HCT116 (cell line): Measurements from ENCODE around the gene FAM98C. TPM values are rescaled to one million over a fixed set of nuclear protein-coding genes. Genes with fewer than 3 reads are reported as not detected.

Source experiments
- ATAC-seq: fragments of 200-7000 bp; cut with Tn5 transposase; 2 replicates; pipeline ENCODE4 v1.9.1; 2020; ENCODE audit warnings: mild to moderate bottlenecking, moderate library complexity
- BruUV-seq: library from RNA; stranded (reverse); fragments of 400-500 nt; replicated peaks from 2 replicates; lab custom pipeline; 2021; lab: Mats Ljungman, UMichigan
- CTCF ChIA-PET: fragments of 300-600 bp; sonication (Branson Sonifier 250); formaldehyde crosslinking; loops from one replicate; lab custom pipeline; 2021; ENCODE audit warnings: antibody characterized with exemption; lab: Charles Lee
- POLR2A ChIA-PET: fragments of 300-600, 350-600 bp; sonication (Branson Sonifier 250); formaldehyde crosslinking; loops from one replicate; lab custom pipeline; 2021; ENCODE audit warnings: antibody characterized with exemption; lab: Charles Lee
- RAD21 ChIA-PET, 2 experiments: fragments of 300-600 bp; sonication (Branson Sonifier 250); formaldehyde crosslinking; loops; one replicate each; lab custom pipeline; 2023; ENCODE audit warnings: low total read pairs in 2 of 2; ENCODE audit not compliant: uncharacterized antibody in 2 of 2, unreplicated experiment in 2 of 2, low non-redundant PET in 1 of 2; lab: Charles Lee
- DNase-seq: peaks from one replicate; pipeline ENCODE4 v3.0.0-alpha.2; 2010; ENCODE audit warnings: low read depth, low spot score
- H2AFZ ChIP-seq: fragments of 200-600 bp; shearing (Covaris generic), sonication (generic); 2 replicates; pipeline ENCODE4 v1.6.1; 2017; ENCODE audit warnings: low read depth, mixed run types, mixed read lengths, antibody characterized with exemption, low read length; ENCODE audit not compliant: poor library complexity, severe bottlenecking
- H3K27ac ChIP-seq: 2 replicates; pipeline ENCODE4 v1.5.1; 2012; ENCODE audit warnings: low read depth, low read length
- H3K27me3 ChIP-seq: fragments of 200-600 bp; sonication (generic); 2 replicates; pipeline ENCODE4 v1.6.1; 2016; ENCODE audit warnings: mixed run types, low read length, mixed read lengths; ENCODE audit not compliant: insufficient read depth
- H3K36me3 ChIP-seq, 2 experiments: fragments of 200-500 bp in 1 of 2; fragments of 200-600 bp in 1 of 2; sonication (Bioruptor generic) in 1 of 2; sonication (generic) in 1 of 2; 2 replicates each; pipeline versions ENCODE4 v1.5.1 to v1.6.1; 2014 to 2016; ENCODE audit warnings: low read length in 2 of 2, inconsistent platforms in 1 of 2, mixed read lengths in 1 of 2, mixed run types in 1 of 2; ENCODE audit not compliant: insufficient read depth in 2 of 2, control insufficient read depth in 1 of 2
- H3K4me1 ChIP-seq, 2 experiments: fragments of 200-600 bp in 1 of 2; sonication (generic) in 1 of 2; 2 replicates each; pipeline versions ENCODE4 v1.5.1 to v1.6.1; 2012 to 2017; ENCODE audit warnings: low read length in 2 of 2, inconsistent platforms in 1 of 2, mild to moderate bottlenecking in 1 of 2, mixed read lengths in 1 of 2, mixed run types in 1 of 2, moderate library complexity in 1 of 2; ENCODE audit not compliant: insufficient read depth in 2 of 2, control insufficient read depth in 1 of 2
- H3K4me2 ChIP-seq: fragments of 200-600 bp; sonication (generic); 2 replicates; pipeline ENCODE4 v1.6.1; 2017; ENCODE audit warnings: mixed run types, low read length, mixed read lengths
- H3K4me3 ChIP-seq, 2 experiments: fragments of 200-600 bp in 1 of 2; sonication (generic) in 1 of 2; replicated peaks in 1 of 2; 2 replicates each; pipeline ENCODE4 v1.5.1; 2011 to 2016; ENCODE audit warnings: low read length in 2 of 2, control low read depth in 1 of 2, low read depth in 1 of 2, mild to moderate bottlenecking in 1 of 2, mixed read lengths in 1 of 2, mixed run types in 1 of 2
- H3K79me2 ChIP-seq: fragments of 200-600 bp; sonication (generic); 2 replicates; pipeline ENCODE4 v1.6.1; 2017; ENCODE audit warnings: mild to moderate bottlenecking, mixed run types, low read length, moderate library complexity, mixed read lengths; ENCODE audit not compliant: insufficient read depth
- H3K9ac ChIP-seq: fragments of 200-600 bp; sonication (generic); 2 replicates; pipeline ENCODE4 v1.6.1; 2016; ENCODE audit warnings: low read length, mixed read lengths
- H3K9me2 ChIP-seq: fragments of 200-600 bp; sonication (generic), shearing (Covaris generic); 2 replicates; pipeline ENCODE4 v1.6.1; 2017; ENCODE audit warnings: mixed run types, mild to moderate bottlenecking, moderate library complexity; ENCODE audit not compliant: insufficient read depth
- H3K9me3 ChIP-seq, 2 experiments: fragments of 200-500 bp in 1 of 2; fragments of 200-600 bp in 1 of 2; sonication (Bioruptor generic) in 1 of 2; sonication (generic) in 1 of 2; 2 replicates each; pipeline ENCODE4 v1.6.1; 2014 to 2017; ENCODE audit warnings: low read length in 2 of 2, mixed read lengths in 2 of 2, inconsistent platforms in 1 of 2, low read depth in 1 of 2, mild to moderate bottlenecking in 1 of 2, mixed run types in 1 of 2, moderate library complexity in 1 of 2; ENCODE audit not compliant: control insufficient read depth in 1 of 2, insufficient read depth in 1 of 2
- H4K20me1 ChIP-seq: fragments of 200-600 bp; sonication (generic), shearing (Covaris generic); 2 replicates; pipeline ENCODE4 v1.6.1; 2017; ENCODE audit warnings: mixed run types, mild to moderate bottlenecking, moderate library complexity; ENCODE audit not compliant: insufficient read depth
- FOSL1 ChIP-seq: IDR thresholded peaks from 2 replicates; pipeline ENCODE4 v1.6.1; 2012; ENCODE audit warnings: low read depth
- POLR2AphosphoS5 ChIP-seq: IDR thresholded peaks from 2 replicates; pipeline ENCODE4 v1.6.1; 2011; ENCODE audit warnings: mild to moderate bottlenecking, low read depth, low read length, moderate library complexity
- SP1 ChIP-seq: IDR thresholded peaks from 2 replicates; pipeline ENCODE4 v1.6.1; 2012; ENCODE audit warnings: low read depth
- SRF ChIP-seq: IDR thresholded peaks from 2 replicates; pipeline ENCODE4 v1.6.1; 2012; ENCODE audit warnings: low read depth
- intact Hi-C: fragments of 100-400 bp; cut with micrococcal nuclease; formaldehyde crosslinking; loops from 2 replicates; pipeline ENCODE4 v1.10.0; 2022
- total RNA-seq: library from RNA; stranded (reverse); gene quantifications from one replicate; pipeline ENCODE4 v1.2.1, GENCODE V29; 2021; ENCODE audit not compliant: unreplicated experiment
- TF ChIP-seq, protein P1 (sequence below): IDR thresholded peaks from 2 replicates; pipeline ENCODE4 v1.6.1; 2012; ENCODE audit warnings: low read depth
- TF ChIP-seq, protein P2 (sequence below): IDR thresholded peaks from 2 replicates; pipeline ENCODE4 v1.6.1; 2012

FAM98C gene
- total RNA-seq, 1 experiment from 2014 or later, result 33.8 TPM

- Histone ChIP-seq H3K9ac (peak overlapping the region; percentile 43), H2AFZ (peak overlapping the region; percentile 56), H3K4me2 (peak overlapping the region; percentile 94), H3K9me3 (no peaks in the 10 kb centered on the region), H3K9me2 (no peaks in the 10 kb centered on the region), H4K20me1 (no peaks in the 10 kb centered on the region), H3K27ac (peak overlapping the region; percentile 21), H3K36me3 (no peaks in the 10 kb centered on the region), H3K4me3 (no peak overlapping the region), H3K4me1 (peaks cover 14 to 16% of the 10 kb centered on the region in 2 experiments; a peak in 3 of 4 replicates), H3K27me3 (no peaks in the 10 kb centered on the region), H3K79me2 (no peaks in the 10 kb centered on the region)
- ChIA-PET RAD21 (no interaction called here), CTCF (no interaction called here), POLR2A (interaction anchor here (0.6 to 1.0 kb wide), 2 partner anchors 12 to 15 kb away, joined by 3 read pairs; no protein-coding TSS in a partner anchor)
- TF ChIP-seq POLR2AphosphoS5, result no peak
- TF ChIP-seq FOSL1, result no peak
- TF ChIP-seq, protein P1, sequence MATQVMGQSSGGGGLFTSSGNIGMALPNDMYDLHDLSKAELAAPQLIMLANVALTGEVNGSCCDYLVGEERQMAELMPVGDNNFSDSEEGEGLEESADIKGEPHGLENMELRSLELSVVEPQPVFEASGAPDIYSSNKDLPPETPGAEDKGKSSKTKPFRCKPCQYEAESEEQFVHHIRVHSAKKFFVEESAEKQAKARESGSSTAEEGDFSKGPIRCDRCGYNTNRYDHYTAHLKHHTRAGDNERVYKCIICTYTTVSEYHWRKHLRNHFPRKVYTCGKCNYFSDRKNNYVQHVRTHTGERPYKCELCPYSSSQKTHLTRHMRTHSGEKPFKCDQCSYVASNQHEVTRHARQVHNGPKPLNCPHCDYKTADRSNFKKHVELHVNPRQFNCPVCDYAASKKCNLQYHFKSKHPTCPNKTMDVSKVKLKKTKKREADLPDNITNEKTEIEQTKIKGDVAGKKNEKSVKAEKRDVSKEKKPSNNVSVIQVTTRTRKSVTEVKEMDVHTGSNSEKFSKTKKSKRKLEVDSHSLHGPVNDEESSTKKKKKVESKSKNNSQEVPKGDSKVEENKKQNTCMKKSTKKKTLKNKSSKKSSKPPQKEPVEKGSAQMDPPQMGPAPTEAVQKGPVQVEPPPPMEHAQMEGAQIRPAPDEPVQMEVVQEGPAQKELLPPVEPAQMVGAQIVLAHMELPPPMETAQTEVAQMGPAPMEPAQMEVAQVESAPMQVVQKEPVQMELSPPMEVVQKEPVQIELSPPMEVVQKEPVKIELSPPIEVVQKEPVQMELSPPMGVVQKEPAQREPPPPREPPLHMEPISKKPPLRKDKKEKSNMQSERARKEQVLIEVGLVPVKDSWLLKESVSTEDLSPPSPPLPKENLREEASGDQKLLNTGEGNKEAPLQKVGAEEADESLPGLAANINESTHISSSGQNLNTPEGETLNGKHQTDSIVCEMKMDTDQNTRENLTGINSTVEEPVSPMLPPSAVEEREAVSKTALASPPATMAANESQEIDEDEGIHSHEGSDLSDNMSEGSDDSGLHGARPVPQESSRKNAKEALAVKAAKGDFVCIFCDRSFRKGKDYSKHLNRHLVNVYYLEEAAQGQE, result no peak
- no peak for TF ChIP-seq SRF
- no peak for TF ChIP-seq SP1
- TF ChIP-seq, protein P2, sequence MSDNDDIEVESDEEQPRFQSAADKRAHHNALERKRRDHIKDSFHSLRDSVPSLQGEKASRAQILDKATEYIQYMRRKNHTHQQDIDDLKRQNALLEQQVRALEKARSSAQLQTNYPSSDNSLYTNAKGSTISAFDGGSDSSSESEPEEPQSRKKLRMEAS, result no peak
- ATAC-seq, result no peak
- no peak for DNase-seq
- intact Hi-C loops, result no loop called here
- BruUV-seq, result no TSS peak
Observed at GRCh38 chr19:38417146-38417543, 14.3 kb downstream of the FAM98C start.
